ENCODE data around the gene TBC1D16.

The TBC1D16 gene

GRCh38 chr17:80034791-80035686 is 633 bp downstream of the TBC1D16 start:
- no peak for TF ChIP-seq CTCF (IDR thresholded peaks at IDR 0.05)

GRCh38 chr17:80033840-80034239 is 1.8 kb downstream of the TBC1D16 start:
- no peak for TF ChIP-seq CTCF (IDR thresholded peaks at IDR 0.05)

GRCh38 chr17:80032614-80033171 is 3.0 kb downstream of the TBC1D16 start:
- TF ChIP-seq CTCF (IDR thresholded peaks at IDR 0.05), result no peak

DNA sequence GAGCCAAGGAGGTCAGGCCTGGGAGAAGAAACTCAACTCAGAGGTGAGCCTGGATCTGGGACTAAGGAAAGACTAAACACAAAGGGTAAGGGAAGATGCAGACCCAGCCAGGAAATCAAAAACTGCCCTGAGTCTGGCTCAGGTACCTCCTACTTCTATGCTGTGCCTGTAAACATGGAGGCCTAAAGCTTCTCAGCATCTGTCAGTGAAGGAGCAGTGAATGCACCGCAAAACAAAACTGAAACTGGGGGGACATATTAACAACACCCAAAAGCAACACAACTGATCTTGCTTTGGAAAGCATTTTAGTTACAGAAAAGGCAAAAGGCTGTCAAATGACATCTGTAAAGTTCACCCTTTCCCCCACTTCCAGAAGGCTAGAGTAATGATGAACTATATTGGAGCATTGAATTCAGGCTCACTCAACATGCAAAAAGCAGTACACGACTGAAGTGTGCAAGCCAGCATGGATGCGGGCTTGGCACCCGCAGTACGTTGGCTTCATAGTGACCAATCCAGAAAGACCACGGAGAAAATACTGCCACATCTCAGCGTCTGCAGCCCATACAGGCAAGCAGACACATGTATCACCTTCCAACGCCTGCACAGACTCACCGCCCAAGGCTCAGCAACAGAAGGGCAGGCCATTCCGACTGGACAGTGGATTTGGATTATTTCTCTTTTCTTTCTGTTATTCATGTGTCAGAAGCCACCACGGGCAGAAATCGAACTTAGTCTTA is 3.8 kb downstream of the TBC1D16 start:
- TF ChIP-seq CTCF (IDR thresholded peaks at IDR 0.05), result no peak

- peak; percentile 49 for TF ChIP-seq CTCF (IDR thresholded peaks at IDR 0.05)
Observed at GRCh38 chr17:80030730-80031410, 4.8 kb downstream of the TBC1D16 start.

DNA sequence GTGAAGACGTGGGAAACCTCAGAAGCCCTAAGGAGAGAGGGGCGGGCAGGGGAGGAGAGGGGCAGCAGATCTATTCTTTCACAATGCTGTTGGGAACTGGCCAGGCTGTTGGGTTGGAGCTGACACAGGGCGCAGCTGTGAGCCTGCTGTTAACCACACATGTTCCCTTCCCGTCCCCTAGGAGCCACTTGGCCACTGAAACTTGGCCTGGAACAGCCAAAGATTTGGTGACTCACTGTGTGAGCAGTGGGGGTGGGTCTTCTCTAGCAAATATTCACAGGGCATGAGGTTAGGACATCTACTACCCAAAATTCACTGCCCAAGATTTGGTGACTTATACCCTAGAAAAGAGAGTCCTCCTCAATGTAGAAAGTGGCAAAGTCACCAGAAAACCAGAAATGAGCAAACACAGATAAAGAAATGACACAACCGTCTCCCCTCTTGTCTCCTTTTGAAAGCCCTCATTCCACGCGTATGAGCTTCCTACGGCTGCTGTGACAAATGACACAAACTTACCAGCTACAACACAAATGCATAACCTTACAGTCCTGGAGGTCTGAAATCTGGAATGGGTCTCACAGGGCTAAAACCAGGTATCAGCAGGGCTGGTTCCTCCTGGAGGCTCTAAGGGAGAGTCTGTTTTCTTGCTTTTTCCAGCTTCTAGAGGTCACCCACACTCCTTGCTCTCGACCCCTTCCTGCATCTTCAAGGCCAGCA is 6.3 kb downstream of the TBC1D16 start:
- no peak for TF ChIP-seq CTCF (IDR thresholded peaks at IDR 0.05)

DNA sequence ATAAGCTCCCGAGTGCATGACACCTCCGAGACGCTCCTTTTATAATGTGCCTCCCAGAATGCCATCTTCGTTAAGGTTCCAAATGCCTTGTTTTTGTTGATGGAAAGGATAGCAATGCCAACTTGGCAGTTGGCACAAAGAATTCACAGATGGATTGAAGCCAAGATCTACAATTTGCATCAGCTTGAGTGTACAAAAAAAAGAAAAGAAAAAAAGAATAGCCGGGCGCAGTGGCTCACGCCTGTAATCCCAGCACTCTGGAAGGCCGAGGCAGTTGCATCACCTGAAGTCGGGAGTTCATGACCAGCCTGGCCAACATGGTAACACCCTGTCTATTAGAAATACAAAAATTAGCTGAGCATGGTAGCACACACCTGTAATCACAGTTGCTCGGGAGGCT is 7.6 kb downstream of the TBC1D16 start:
- no peak for TF ChIP-seq CTCF (IDR thresholded peaks at IDR 0.05)
